Central memory CD8-positive, alpha-beta T cell (primary cell): Measurements from ENCODE around the gene MRPS11.
"Not testable (repeated sequence)": the region's sequence is repeated elsewhere in the genome, so short reads cannot be mapped to it uniquely, and the experiment has no call there.

Source experiments
- ATAC-seq: fragments of 150-1000 bp; cut with Tn5 transposase; replicated peaks from 2 replicates; pipeline ENCODE4 v1.10.0; 2022; ENCODE audit warnings: mild to moderate bottlenecking, moderate FRiP score, moderate number of reproducible peaks; ENCODE audit not compliant: poor library complexity, severe bottlenecking; ENCODE audit errors: extremely low read depth
- DNase-seq, 2 donors: peaks; one replicate each; pipeline ENCODE4 v3.0.0; 2021; ENCODE audit warnings: low spot score in 2 of 2
- H3K27ac Mint-ChIP-seq: one replicate; pipeline ENCODE4 v1.8.0; 2022; ENCODE audit warnings: low read depth, mild to moderate bottlenecking, moderate library complexity, mixed read lengths
- H3K27me3 Mint-ChIP-seq: one replicate; pipeline ENCODE4 v1.8.0; 2022; ENCODE audit warnings: mixed read lengths
- H3K36me3 Mint-ChIP-seq: one replicate; pipeline ENCODE4 v1.8.0; 2022; ENCODE audit warnings: mild to moderate bottlenecking, moderate library complexity, mixed read lengths; ENCODE audit not compliant: insufficient read depth
- H3K4me1 Mint-ChIP-seq: one replicate; pipeline ENCODE4 v1.8.0; 2022; ENCODE audit warnings: mixed read lengths
- H3K4me3 Mint-ChIP-seq: one replicate; pipeline ENCODE4 v1.8.0; 2022; ENCODE audit warnings: mild to moderate bottlenecking, moderate library complexity, mixed read lengths
- H3K9me3 Mint-ChIP-seq: one replicate; pipeline ENCODE4 v1.8.0; 2022; ENCODE audit warnings: mixed read lengths

Gene MRPS11

DNA sequence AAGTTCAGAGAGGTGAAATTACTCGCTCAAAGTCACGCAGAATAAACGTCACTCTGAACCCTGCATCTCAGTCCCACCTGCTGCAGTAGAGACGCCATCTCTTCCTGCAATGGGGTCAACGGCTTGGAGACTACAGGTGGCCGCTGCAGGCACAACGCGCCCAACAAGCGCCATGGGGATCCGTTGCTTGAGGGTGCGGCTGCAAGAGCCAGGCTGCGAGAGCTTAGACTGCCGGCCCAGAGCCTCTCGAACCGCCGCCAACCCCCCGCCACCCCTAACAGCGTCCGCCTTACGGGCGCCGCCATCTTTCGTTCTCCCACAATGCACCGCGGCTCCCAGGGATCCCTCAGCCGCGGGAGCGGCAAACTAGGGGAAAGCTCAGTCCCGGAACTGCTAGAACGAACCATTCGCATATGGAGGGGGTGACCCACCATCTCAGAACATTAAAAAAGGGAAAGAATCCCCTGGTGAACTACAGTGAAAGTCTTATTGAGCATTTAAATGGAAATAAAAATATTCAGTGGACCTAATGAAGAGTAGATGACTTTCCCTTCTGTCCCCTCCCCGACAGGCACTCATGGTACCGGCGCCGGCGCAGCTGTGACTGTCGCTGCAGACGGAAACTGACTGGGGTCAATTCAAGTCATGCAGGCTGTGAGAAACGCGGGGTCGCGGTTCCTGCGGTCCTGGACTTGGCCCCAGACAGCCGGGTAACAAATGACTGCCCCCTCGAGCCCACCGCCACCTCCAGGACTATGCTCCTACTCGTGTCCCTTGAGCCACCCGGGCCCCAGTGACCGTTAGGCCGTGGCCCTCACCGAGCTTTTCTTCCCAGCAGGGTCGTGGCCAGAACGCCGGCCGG is at the start of gene MRPS11, which contains the start of gene MRPL46:
MRPS11 (plus strand) TSS at position 636 of the 862 bp plus-strand sequence; CDS start at position 646, 10 bp downstream.
MRPL46 (minus strand) TSS at position 316 of the 862 bp plus-strand sequence; CDS start at position 305, 11 bp downstream.
- Mint-ChIP-seq H3K4me3 (peak within 1 kb of the TSS; percentile 92), H3K36me3 (peaks cover 38% of the 10 kb centered on the region), H3K27ac (peak within 1 kb of the TSS; percentile 93), H3K4me1 (peaks cover 19% of the 10 kb centered on the region), H3K9me3 (no peaks in the 10 kb centered on the region), H3K27me3 (no peaks in the 10 kb centered on the region)
- DNase-seq (peak; percentile 84 to 86), ATAC-seq (peak; percentile 96)

DNA sequence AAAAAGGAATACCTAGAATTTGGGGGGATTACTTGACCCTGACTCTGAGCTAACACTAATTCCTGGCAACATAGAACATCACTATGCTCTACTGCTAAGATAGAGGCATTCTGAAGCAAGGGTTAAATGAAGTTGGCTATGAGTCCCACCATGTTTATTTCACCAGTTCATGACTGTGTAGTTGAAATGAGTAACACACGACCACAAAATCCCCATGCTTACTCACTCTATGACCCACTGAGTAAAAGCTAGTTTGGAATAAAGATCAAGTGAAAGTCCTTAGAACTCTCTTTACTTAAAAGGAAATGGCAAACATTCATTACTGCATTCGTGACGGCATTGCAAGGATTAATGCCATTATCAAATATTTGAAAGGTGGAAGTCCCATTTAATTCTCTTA is 47.7 kb upstream of the MRPS11 start:
- DNase-seq (no peak), ATAC-seq (no peak)
- Mint-ChIP-seq H3K27ac (no peak overlapping the region), H3K36me3 (no peaks in the 10 kb centered on the region), H3K9me3 (no peaks in the 10 kb centered on the region), H3K4me1 (no peaks in the 10 kb centered on the region), H3K4me3 (no peak overlapping the region), H3K27me3 (peaks cover 56% of the 10 kb centered on the region)

DNA sequence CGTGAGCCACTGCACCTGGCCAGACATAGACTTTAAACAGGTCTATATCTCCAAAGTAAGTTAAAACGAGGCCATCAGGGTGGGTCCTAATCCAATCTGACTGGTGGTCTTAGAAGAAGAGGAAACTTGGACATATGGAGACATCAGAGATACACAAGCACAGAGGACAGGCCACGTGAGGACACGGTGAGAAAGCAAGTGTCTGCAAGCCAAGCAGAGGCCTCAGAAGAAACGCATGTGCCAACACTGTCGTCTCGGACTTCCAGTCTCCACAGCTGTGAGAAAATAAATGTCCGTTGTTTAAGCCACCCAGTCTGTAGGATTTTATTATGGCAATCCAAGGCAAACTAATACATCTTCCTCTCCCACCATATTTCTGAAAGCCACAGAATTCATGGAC is 44.2 kb upstream of the MRPS11 start:
- no peak overlapping the region for H3K4me3 Mint-ChIP-seq
- ATAC-seq = no peak
- H3K36me3 Mint-ChIP-seq = no peaks in the 10 kb centered on the region
- H3K27ac Mint-ChIP-seq = no peak overlapping the region
- peaks cover 38% of the 10 kb centered on the region for H3K27me3 Mint-ChIP-seq
- DNase-seq = no peak
- no peaks in the 10 kb centered on the region for H3K9me3 Mint-ChIP-seq
- no peaks in the 10 kb centered on the region for H3K4me1 Mint-ChIP-seq

DNA sequence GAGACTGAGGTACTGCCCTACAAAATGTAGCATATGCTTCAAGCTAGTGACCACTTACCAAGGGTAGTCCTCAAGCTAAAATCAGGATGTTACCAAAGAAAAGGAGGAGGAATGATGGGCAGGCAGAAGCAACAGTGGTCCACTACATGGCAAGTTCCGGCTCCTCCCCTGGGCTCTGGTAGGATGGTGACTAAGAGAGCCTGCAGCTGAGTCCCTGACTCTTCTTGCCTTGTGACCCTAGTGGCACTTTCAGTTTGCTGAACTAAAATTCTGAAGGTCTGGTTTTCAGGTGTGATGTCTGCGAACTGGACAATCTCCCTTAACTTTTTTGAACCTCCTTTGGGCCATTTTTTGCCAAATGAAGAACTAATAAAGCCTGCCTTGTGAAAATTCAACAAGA is 41.2 kb upstream of the MRPS11 start:
- no peak overlapping the region for H3K4me3 Mint-ChIP-seq
- DNase-seq (no peak), ATAC-seq (no peak)
- no peak overlapping the region for H3K27ac Mint-ChIP-seq
- peaks cover 33% of the 10 kb centered on the region for H3K27me3 Mint-ChIP-seq
- no peaks in the 10 kb centered on the region for H3K36me3 Mint-ChIP-seq
- no peaks in the 10 kb centered on the region for H3K4me1 Mint-ChIP-seq
- H3K9me3 Mint-ChIP-seq = no peaks in the 10 kb centered on the region

DNA sequence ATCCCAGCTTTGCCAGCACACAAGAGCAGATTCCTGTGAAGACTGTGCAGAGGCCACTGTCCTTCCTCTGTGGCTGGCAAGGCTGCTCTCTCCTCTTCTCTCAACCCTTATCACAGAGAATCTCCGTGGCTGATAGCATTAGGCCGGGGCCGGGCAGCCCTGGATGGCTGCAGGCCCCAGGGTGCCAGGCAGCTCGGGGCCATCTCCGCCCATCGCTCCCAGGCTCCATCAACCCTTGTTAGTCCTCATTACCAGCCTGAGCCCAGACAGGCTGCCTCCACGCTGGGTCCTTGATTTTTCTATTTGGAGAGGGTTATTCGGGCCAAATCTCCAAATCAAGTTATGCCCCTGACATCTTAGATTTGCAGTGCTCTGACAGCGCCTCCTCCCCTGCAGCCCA is 39.5 kb upstream of the MRPS11 start:
- Mint-ChIP-seq H3K27me3 (peaks cover 33% of the 10 kb centered on the region), H3K4me3 (no peak overlapping the region), H3K27ac (no peak overlapping the region), H3K4me1 (no peaks in the 10 kb centered on the region), H3K9me3 (no peaks in the 10 kb centered on the region), H3K36me3 (no peaks in the 10 kb centered on the region)
- no peak for DNase-seq
- ATAC-seq = no peak

DNA sequence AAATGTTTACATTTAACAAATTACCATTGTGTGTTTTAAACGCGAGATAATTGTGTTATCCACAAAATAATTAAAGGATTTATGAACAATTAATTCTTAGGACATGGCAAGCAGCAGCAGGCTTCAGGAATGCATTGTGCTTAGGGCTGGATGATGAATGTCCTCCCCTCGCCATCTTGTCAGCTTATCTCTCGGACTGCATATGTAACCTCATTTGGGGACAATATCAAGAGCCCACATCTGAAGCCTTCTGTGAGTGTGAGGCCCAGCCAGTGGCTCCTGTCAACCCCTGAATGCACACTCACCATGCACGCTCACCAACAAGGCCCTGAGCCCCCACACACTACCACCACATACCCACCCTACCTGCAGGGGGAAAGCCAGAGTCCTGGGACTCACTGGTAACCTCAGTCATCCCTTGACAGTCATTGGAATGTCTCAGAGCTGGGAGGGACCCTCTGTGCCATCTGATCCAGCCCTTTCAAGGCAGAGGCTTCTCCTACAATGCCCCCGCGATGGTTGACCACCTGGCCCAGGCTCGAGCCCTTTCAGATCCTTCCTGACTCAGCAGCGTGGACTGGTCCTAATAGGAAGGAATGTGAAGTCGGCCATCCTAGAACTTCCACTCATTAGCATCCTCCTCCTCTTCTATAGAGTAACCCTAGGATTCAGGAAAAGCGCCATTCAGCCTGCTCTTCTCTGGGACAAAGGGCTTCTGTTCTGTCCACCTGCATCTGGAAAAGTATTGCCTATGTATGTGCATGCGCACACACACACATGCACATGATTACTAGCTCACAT is 38.5 kb upstream of the MRPS11 start:
- Mint-ChIP-seq H3K36me3 (no peaks in the 10 kb centered on the region), H3K4me3 (no peak overlapping the region), H3K27ac (no peak overlapping the region), H3K9me3 (no peaks in the 10 kb centered on the region), H3K27me3 (peaks cover 33% of the 10 kb centered on the region), H3K4me1 (no peaks in the 10 kb centered on the region)
- ATAC-seq (no peak), DNase-seq (no peak)

DNA sequence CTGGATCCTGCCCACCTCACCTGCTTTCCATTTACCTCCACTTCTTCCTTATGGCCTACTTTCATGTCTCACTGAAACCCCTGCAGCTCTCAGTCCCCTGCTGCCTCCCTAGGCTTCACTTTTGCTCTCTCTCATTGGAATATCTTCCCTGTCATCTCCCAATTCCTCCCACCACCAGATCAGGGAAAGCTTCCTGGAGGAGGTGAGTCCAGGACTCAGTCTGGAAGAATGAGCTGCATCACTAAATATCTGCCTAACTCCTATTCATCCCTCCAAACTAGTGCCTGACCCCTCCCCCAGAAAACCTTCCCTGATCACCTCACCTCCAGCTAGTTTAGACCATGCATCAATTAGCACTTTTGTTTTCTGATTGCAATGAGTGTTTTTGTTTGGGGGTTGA is 37.5 kb upstream of the MRPS11 start:
- DNase-seq (no peak), ATAC-seq (no peak)
- H3K27me3 Mint-ChIP-seq = peaks cover 33% of the 10 kb centered on the region
- no peaks in the 10 kb centered on the region for H3K9me3 Mint-ChIP-seq
- no peaks in the 10 kb centered on the region for H3K4me1 Mint-ChIP-seq
- no peaks in the 10 kb centered on the region for H3K36me3 Mint-ChIP-seq
- H3K4me3 Mint-ChIP-seq = no peak overlapping the region
- H3K27ac Mint-ChIP-seq = no peak overlapping the region

DNA sequence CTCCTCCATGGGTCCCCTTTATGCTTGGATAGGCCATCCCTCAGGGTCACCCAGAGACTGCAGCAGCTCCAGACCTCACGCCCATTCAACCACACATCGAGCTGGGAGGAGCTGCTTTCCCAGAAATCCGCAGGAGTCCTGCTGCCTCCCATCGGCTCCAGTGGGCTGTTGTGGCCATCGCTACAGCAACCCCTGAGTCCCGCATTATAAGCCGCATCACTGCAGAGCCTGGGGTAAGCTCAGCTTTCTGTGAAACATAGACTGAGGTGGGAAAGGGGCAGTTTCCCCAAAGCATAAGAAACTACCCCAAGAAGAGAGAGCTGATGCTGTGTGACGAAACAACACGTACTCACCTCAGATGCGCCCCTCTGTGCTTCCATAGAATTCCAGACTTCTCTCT is 36.1 kb upstream of the MRPS11 start:
- H3K27ac Mint-ChIP-seq = no peak overlapping the region
- H3K4me1 Mint-ChIP-seq = no peaks in the 10 kb centered on the region
- H3K36me3 Mint-ChIP-seq = no peaks in the 10 kb centered on the region
- no peak for ATAC-seq
- H3K9me3 Mint-ChIP-seq = no peaks in the 10 kb centered on the region
- H3K4me3 Mint-ChIP-seq = no peak overlapping the region
- H3K27me3 Mint-ChIP-seq = peaks cover 37% of the 10 kb centered on the region
- no peak for DNase-seq

DNA sequence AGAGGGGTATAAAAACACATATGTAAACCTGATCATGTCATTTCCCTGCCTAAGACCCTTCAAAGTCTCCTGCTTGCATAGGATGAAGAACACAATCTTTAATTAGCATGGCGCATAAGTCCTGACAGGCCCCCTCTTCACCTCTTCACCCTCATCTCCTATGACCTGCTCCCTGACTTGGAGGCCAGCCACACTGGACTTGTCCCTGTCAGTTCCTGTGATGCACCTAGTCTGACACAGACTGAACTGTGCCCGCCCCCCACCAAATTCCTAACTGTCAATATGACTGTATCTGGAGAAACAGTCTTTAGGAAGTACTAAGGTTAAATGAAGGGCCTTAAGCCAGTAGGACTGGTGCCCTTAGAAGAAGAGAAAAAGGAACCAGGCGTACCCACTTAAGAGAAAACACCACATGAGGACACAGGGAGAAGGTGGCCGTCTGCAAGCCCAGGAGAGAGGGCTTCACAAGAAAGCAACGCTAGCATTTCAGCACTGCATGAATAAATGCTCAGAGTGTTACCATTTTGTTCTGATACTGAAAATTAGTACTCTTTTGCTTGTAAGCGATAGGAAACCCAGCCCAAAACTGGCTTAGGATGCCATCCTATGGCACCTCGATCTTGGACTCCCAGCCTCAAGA is 34.3 kb upstream of the MRPS11 start:
- DNase-seq (no peak), ATAC-seq (no peak)
- Mint-ChIP-seq H3K4me1 (no peaks in the 10 kb centered on the region), H3K27me3 (peaks cover 44% of the 10 kb centered on the region), H3K4me3 (no peak overlapping the region), H3K36me3 (no peaks in the 10 kb centered on the region), H3K27ac (no peak overlapping the region), H3K9me3 (no peaks in the 10 kb centered on the region)

DNA sequence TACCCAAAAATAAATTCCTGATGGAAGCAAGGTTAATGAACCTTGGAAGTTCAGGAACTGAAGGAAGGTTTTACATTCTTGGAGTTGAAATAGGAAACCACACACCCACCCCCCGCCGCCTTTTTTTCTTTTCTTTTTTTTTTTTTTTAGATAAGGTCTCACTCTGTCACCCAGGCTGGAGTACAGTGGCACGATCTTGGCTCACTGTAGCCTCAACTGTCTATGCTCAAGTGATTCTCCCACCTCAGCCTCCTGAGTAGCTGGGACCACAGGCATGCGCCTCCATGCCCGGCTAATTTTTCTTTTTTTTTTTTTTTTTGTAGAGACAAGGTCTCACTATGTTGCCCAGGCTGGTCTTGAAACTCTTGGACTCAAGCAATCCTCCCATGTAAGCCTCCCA is 33.4 kb upstream of the MRPS11 start:
- DNase-seq, ATAC-seq, H3K4me3 Mint-ChIP-seq, H3K27ac Mint-ChIP-seq, H3K9me3 Mint-ChIP-seq, H3K36me3 Mint-ChIP-seq, H3K4me1 Mint-ChIP-seq: not testable (repeated sequence)
- peaks cover 44% of the 10 kb centered on the region for H3K27me3 Mint-ChIP-seq

DNA sequence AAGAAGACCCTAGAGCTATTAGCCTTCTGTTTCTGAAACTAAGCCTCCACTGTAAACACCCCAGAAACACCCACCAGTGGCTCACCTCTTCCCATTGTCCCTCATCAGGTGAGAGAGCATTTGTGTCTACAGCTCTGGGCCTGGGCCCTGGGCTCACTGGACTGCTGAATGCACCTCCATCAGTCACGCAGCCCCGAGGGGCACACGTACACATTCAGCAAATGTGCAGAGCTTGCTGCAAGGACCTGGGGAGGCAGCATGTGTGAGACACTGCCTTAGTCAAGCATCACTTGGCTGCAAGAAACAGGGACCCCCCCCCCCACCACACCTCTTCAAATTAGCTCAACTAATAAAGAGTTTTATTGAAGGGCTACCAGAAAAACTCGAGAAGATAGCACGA is 29.3 kb upstream of the MRPS11 start:
- DNase-seq = no peak
- Mint-ChIP-seq H3K9me3 (peaks cover 6% of the 10 kb centered on the region), H3K4me3 (no peak overlapping the region), H3K36me3 (no peaks in the 10 kb centered on the region), H3K27me3 (peaks cover 67% of the 10 kb centered on the region), H3K4me1 (no peaks in the 10 kb centered on the region), H3K27ac (no peak overlapping the region)
- ATAC-seq = no peak

DNA sequence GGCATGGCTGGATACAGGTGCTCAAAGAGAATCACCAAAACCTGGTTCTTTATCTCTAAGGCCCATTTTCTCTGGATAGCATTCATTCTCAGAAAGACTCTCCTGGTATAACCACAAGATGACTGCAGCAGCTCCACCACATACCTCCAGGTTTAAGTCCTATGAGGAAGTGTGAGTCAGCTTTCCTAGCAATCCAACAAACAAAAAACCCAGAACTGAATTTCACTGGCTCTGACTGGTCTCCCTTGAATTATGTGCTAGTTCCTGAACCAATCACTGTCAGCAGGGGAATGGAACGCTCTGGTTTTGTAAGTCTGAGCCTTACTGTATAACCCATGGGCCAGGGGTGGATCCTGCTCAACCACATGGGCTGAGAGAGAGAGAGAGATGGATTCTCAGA is 27.5 kb upstream of the MRPS11 start:
- Mint-ChIP-seq H3K27ac (no peak overlapping the region), H3K27me3 (peaks cover 83% of the 10 kb centered on the region), H3K9me3 (peaks cover 17% of the 10 kb centered on the region), H3K4me3 (no peak overlapping the region), H3K36me3 (no peaks in the 10 kb centered on the region), H3K4me1 (no peaks in the 10 kb centered on the region)
- ATAC-seq (no peak), DNase-seq (no peak)
